ENCODE measurements around the gene HAUS5.

- TF ChIP-seq, protein P1, sequence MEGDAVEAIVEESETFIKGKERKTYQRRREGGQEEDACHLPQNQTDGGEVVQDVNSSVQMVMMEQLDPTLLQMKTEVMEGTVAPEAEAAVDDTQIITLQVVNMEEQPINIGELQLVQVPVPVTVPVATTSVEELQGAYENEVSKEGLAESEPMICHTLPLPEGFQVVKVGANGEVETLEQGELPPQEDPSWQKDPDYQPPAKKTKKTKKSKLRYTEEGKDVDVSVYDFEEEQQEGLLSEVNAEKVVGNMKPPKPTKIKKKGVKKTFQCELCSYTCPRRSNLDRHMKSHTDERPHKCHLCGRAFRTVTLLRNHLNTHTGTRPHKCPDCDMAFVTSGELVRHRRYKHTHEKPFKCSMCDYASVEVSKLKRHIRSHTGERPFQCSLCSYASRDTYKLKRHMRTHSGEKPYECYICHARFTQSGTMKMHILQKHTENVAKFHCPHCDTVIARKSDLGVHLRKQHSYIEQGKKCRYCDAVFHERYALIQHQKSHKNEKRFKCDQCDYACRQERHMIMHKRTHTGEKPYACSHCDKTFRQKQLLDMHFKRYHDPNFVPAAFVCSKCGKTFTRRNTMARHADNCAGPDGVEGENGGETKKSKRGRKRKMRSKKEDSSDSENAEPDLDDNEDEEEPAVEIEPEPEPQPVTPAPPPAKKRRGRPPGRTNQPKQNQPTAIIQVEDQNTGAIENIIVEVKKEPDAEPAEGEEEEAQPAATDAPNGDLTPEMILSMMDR (IDR thresholded peaks at IDR 0.05): no peak
- TF ChIP-seq EZH2phosphoT487 (IDR thresholded peaks at IDR 0.05) (no peak), EZH2 (IDR thresholded peaks at IDR 0.05) (no peak)
Measured at GRCh38 chr19:35639321-35639639, 26.7 kb downstream of the HAUS5 start.
